Measurements from ENCODE around the gene KNG1. TPM values are rescaled to one million over a fixed set of nuclear protein-coding genes. Genes with fewer than 3 reads are reported as not detected.

Gene KNG1
- total RNA-seq, 1 donor from 2014 or later: not detected

DNA sequence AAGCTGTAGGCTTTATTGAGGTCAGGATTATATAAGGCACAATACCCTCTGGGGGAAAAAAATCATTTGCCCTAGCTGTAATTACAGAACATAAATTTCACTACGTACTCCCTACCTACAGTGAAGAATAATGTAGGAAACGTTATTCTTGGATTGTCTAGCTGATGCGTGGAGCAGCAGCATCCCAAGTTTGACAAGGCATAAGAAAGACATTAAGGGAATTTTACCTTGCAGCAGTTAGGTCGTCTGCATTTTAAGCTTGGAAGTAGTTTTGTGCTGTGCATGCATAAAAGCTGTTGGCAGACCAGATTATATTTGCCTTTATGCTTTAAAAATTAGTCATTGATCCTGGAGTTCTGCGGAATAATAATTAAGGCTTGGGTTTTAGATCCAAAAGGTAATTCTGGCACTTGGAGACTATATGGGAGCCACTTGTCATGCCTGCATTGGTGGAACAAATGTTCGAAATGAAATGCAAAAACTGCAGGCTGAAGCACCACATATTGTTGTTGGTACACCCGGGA, 68.4 kb downstream of the KNG1 start:
- Histone ChIP-seq H3K27me3 (ENCODE audit: low read depth) (no peaks in the 10 kb centered on the region), H3K9me3 (no peaks in the 10 kb centered on the region), H3K27ac (no peak overlapping the region), H3K36me3 (peaks cover 64% of the 10 kb centered on the region), H3K4me1 (peaks cover 45% of the 10 kb centered on the region), H3K4me3 (peak overlapping the region; percentile 87)
- ATAC-seq: no peak
- no peak for TF ChIP-seq CTCF (IDR thresholded peaks at IDR 0.05)
- DNase-seq: no peak
- intact Hi-C loops (cut with DNase I): no loop called here

GRCh38 chr3:186786922-186787321, 69.8 kb downstream of the KNG1 start:
- DNase-seq: no peak
- no peak overlapping the region for H3K27ac ChIP-seq
- peak overlapping the region; percentile 11 for H3K4me3 ChIP-seq
- ATAC-seq: no peak
- no peak for TF ChIP-seq CTCF (IDR thresholded peaks at IDR 0.05)
- H3K36me3 ChIP-seq: peaks cover 69% of the 10 kb centered on the region
- peaks cover 45% of the 10 kb centered on the region for H3K4me1 ChIP-seq
- no peaks in the 10 kb centered on the region for H3K27me3 ChIP-seq (ENCODE audit: low read depth)
- H3K9me3 ChIP-seq: no peaks in the 10 kb centered on the region
- intact Hi-C loops (cut with DNase I): no loop called here

GRCh38 chr3:186787642-186788481, 70.7 kb downstream of the KNG1 start:
- Histone ChIP-seq H3K9me3 (no peaks in the 10 kb centered on the region), H3K27me3 (ENCODE audit: low read depth) (no peaks in the 10 kb centered on the region), H3K27ac (no peak overlapping the region), H3K4me3 (no peak overlapping the region), H3K4me1 (peaks cover 45% of the 10 kb centered on the region), H3K36me3 (peaks cover 69% of the 10 kb centered on the region)
- ATAC-seq (no peak), DNase-seq (no peak)
- no peak for TF ChIP-seq CTCF (IDR thresholded peaks at IDR 0.05)
- intact Hi-C loops (cut with DNase I): no loop called here

- no peak for DNase-seq
Observed at GRCh38 chr3:186788482-186789370, 71.6 kb downstream of the KNG1 start.

More at GRCh38 chr3:186788482-186789370, 71.6 kb downstream of the KNG1 start:
- H3K4me3 ChIP-seq: no peak overlapping the region
- ATAC-seq: no peak
- intact Hi-C loops (cut with DNase I): no loop called here
- H3K4me1 ChIP-seq: peaks cover 45% of the 10 kb centered on the region
- H3K36me3 ChIP-seq: peaks cover 69% of the 10 kb centered on the region
- no peak overlapping the region for H3K27ac ChIP-seq
- no peaks in the 10 kb centered on the region for H3K9me3 ChIP-seq
- H3K27me3 ChIP-seq (ENCODE audit: low read depth): no peaks in the 10 kb centered on the region
- TF ChIP-seq CTCF (IDR thresholded peaks at IDR 0.05): no peak

All from lower lobe of right lung (tissue), 2 donors.